Calu3 (cell line): ENCODE measurements around the gene ACTN1. TPM values are rescaled to one million over a fixed set of nuclear protein-coding genes. Genes with fewer than 3 reads are reported as not detected.

Source experiments
- BruUV-seq: library from RNA; stranded (reverse); fragments of 400-500 nt; replicated peaks from 2 replicates; lab custom pipeline; 2021; lab: Mats Ljungman, UMichigan
- CTCF ChIA-PET: fragments of 300-600 bp; sonication (Branson Sonifier 250); formaldehyde crosslinking; loops from one replicate; lab custom pipeline; 2022; ENCODE audit warnings: antibody characterized with exemption; lab: Charles Lee
- DNase-seq: peaks from one replicate; pipeline ENCODE4 v3.0.0; 2022
- H3K27ac Mint-ChIP-seq: one replicate; pipeline ENCODE4 v1.8.0; 2022; ENCODE audit warnings: mixed read lengths; ENCODE audit not compliant: unreplicated experiment
- H3K27me3 Mint-ChIP-seq: one replicate; pipeline ENCODE4 v1.8.0; 2022; ENCODE audit warnings: mixed read lengths; ENCODE audit not compliant: unreplicated experiment
- H3K36me3 Mint-ChIP-seq: one replicate; pipeline ENCODE4 v1.8.0; 2022; ENCODE audit warnings: mild to moderate bottlenecking, moderate library complexity, mixed read lengths; ENCODE audit not compliant: insufficient read depth, unreplicated experiment
- H3K4me1 Mint-ChIP-seq: one replicate; pipeline ENCODE4 v1.8.0; 2022; ENCODE audit warnings: mild to moderate bottlenecking, low read depth, mixed read lengths; ENCODE audit not compliant: unreplicated experiment
- H3K4me3 Mint-ChIP-seq: one replicate; pipeline ENCODE4 v1.8.0; 2022; ENCODE audit warnings: mild to moderate bottlenecking, low read depth, moderate library complexity, mixed read lengths; ENCODE audit not compliant: unreplicated experiment
- H3K9me3 Mint-ChIP-seq: one replicate; pipeline ENCODE4 v1.8.0; 2022; ENCODE audit warnings: low read depth, mixed read lengths; ENCODE audit not compliant: unreplicated experiment
- intact Hi-C: fragments of 100-400 bp; cut with micrococcal nuclease; formaldehyde crosslinking; loops from one replicate; pipeline ENCODE4 v1.10.0; 2022; ENCODE audit not compliant: unreplicated experiment
- total RNA-seq: library from RNA; stranded (reverse); gene quantifications from 2 replicates; pipeline ENCODE4 v1.2.3, GENCODE V29; 2022
- TF ChIP-seq, protein P1 (sequence below): fragments of 200-600 bp; IDR thresholded peaks from one replicate; pipeline ENCODE4 v1.8.0; 2022; ENCODE audit warnings: antibody characterized with exemption; ENCODE audit not compliant: unreplicated experiment

The ACTN1 gene
- total RNA-seq, 1 experiment from 2014 or later, result 326 TPM

- no peak overlapping the region for H3K4me3 Mint-ChIP-seq
- DNase-seq, result no peak
- no peak overlapping the region for H3K27ac Mint-ChIP-seq
- no peaks in the 10 kb centered on the region for H3K9me3 Mint-ChIP-seq
- intact Hi-C loops, result no loop called here
- no TSS peak for BruUV-seq
- TF ChIP-seq, protein P1, sequence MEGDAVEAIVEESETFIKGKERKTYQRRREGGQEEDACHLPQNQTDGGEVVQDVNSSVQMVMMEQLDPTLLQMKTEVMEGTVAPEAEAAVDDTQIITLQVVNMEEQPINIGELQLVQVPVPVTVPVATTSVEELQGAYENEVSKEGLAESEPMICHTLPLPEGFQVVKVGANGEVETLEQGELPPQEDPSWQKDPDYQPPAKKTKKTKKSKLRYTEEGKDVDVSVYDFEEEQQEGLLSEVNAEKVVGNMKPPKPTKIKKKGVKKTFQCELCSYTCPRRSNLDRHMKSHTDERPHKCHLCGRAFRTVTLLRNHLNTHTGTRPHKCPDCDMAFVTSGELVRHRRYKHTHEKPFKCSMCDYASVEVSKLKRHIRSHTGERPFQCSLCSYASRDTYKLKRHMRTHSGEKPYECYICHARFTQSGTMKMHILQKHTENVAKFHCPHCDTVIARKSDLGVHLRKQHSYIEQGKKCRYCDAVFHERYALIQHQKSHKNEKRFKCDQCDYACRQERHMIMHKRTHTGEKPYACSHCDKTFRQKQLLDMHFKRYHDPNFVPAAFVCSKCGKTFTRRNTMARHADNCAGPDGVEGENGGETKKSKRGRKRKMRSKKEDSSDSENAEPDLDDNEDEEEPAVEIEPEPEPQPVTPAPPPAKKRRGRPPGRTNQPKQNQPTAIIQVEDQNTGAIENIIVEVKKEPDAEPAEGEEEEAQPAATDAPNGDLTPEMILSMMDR, result no peak
- no peaks in the 10 kb centered on the region for H3K27me3 Mint-ChIP-seq
- H3K36me3 Mint-ChIP-seq, result peaks cover 70% of the 10 kb centered on the region
- no peaks in the 10 kb centered on the region for H3K4me1 Mint-ChIP-seq
- CTCF ChIA-PET, result no interaction called here
Observed at GRCh38 chr14:68890173-68890931, 88.8 kb downstream of the ACTN1 start.

DNA sequence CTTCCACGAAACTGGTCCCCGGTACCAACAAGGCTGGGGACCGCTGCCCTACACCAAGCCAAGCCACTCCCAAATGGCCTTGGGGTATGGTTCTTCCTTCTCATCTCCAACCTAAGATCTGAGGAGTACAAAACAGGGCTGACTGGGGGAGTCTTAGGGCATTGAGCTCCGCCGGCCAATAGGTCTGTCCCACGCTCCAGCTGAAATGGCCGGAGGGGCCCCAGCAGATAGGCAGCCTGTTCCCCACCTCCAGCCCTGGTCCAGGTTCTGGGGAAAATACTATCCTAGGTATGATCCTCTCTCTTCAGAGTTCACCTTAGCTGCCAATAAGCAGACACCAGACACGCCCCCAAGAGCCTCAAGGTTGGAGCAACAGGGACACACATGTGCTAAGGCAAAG is 90.2 kb downstream of the ACTN1 start:
- Mint-ChIP-seq H3K4me1 (no peaks in the 10 kb centered on the region), H3K27ac (no peak overlapping the region), H3K9me3 (no peaks in the 10 kb centered on the region), H3K27me3 (no peaks in the 10 kb centered on the region), H3K36me3 (peaks cover 78% of the 10 kb centered on the region), H3K4me3 (no peak overlapping the region)
- CTCF ChIA-PET, result no interaction called here
- intact Hi-C loops, result no loop called here
- TF ChIP-seq, protein P1, result no peak
- DNase-seq, result no peak
- BruUV-seq, result no TSS peak

DNA sequence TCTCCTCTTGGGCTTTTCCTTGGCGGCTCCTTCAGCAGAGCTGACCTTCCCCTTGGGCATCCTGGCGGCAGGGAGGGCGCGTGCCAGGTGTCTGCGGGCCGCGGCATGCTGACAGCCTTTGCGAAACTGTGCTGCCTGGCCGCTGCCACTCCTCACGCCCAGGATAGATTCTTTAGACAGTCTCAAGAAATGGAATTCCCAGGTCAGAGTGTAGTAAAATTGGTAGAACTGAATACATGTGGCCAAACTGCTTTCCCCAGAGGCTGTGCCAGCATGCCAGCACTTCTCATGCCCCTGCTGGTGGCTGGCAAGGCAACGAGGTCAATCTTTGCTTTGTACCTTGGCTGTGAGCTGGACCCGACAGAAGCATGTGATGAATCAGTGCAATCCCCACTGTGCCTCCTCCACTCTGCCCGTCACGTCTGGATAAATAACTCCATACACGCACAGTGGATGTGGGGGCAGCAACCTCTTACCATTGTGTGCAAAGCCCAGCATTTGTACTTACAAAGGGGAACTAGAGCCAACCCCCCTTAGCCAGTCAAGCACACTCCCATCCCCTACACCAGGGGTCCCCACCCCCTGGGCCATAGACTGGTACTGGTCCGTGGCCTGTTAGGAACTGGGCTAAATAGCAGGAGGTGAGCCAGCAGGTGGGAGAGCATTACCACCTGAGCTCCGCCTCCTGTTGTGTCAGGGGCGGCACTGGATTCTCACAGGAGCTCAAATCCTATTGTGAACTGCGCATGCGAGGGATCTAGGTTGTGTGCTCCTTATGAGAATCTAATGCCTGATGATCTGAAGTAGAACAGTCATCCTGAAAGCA is 90.9 kb downstream of the ACTN1 start:
- DNase-seq, result no peak
- CTCF ChIA-PET, result no interaction called here
- TF ChIP-seq, protein P1, result no peak
- Mint-ChIP-seq H3K9me3 (no peaks in the 10 kb centered on the region), H3K36me3 (peaks cover 78% of the 10 kb centered on the region), H3K4me3 (no peak overlapping the region), H3K4me1 (no peaks in the 10 kb centered on the region), H3K27me3 (no peaks in the 10 kb centered on the region), H3K27ac (no peak overlapping the region)
- intact Hi-C loops, result no loop called here
- no TSS peak for BruUV-seq

DNA sequence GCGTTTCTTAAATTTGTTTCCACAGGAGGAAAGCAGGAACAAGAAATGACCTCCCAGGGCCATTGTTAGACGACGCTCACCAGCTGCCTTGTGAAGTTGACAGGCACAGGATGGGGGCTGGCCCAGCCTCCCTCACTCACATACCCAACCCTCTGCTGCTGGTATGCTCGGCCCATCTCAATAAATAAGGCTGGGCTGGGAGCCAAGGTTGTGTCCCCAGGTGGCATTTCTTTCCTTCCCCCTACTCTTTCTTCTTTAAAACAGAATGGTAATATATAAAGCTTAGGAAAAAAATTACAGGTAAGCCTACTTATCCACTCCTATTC is 93.0 kb downstream of the ACTN1 start:
- intact Hi-C loops, result no loop called here
- TF ChIP-seq, protein P1, result no peak
- no peak overlapping the region for H3K27ac Mint-ChIP-seq
- H3K36me3 Mint-ChIP-seq, result peaks cover 87% of the 10 kb centered on the region
- H3K9me3 Mint-ChIP-seq, result no peaks in the 10 kb centered on the region
- CTCF ChIA-PET, result no interaction called here
- H3K4me3 Mint-ChIP-seq, result no peak overlapping the region
- no peaks in the 10 kb centered on the region for H3K27me3 Mint-ChIP-seq
- H3K4me1 Mint-ChIP-seq, result no peaks in the 10 kb centered on the region
- DNase-seq, result no peak
- BruUV-seq, result no TSS peak
